Gastroesophageal sphincter (tissue), 4 donors: ENCODE measurements around the gene PODXL2. TPM values are rescaled to one million over a fixed set of nuclear protein-coding genes. Genes with fewer than 3 reads are reported as not detected.

Source experiments
- ATAC-seq: fragments of 150-250 bp; one replicate; pipeline ENCODE4 v1.9.1; 2016; ENCODE audit warnings: mild to moderate bottlenecking, moderate library complexity
- H3K27ac ChIP-seq, 4 donors: fragments of 200-600 bp; sonication (generic) in 3 of 4; 1 replicate in 3 of 4; 2 replicates in 1 of 4; pipeline ENCODE4 v1.5.1; 2016 to 2019
- H3K27me3 ChIP-seq: fragments of 200-600 bp; sonication (generic); one replicate; pipeline ENCODE4 v1.5.1; 2019
- H3K36me3 ChIP-seq, 2 donors: fragments of 200-600 bp; sonication (generic); one replicate each; pipeline ENCODE4 v1.5.1; 2019; ENCODE audit warnings: control low read depth in 1 of 2
- H3K4me1 ChIP-seq, 3 donors: fragments of 200-600 bp; sonication (generic); 1 replicate in 2 of 3; 2 replicates in 1 of 3; pipeline ENCODE4 v1.5.1; 2016 to 2019; ENCODE audit warnings: control low read depth in 2 of 3
- H3K4me3 ChIP-seq, 2 donors: fragments of 200-600 bp; sonication (generic); one replicate each; pipeline ENCODE4 v1.5.1; 2019; ENCODE audit warnings: mild to moderate bottlenecking in 1 of 2, moderate library complexity in 1 of 2
- H3K9me3 ChIP-seq, 3 donors: fragments of 200-600 bp; sonication (generic); one replicate each; pipeline ENCODE4 v1.5.1; 2017 to 2019; ENCODE audit warnings: control low read depth in 2 of 3
- CTCF ChIP-seq, 4 experiments: fragments of 200-600 bp in 2 of 4; fragments of 450-650 bp in 2 of 4; sonication (generic) in 1 of 4; IDR thresholded peaks; one replicate each; pipeline ENCODE4 v1.5.1; 2017 to 2019; ENCODE audit warnings: antibody characterized with exemption in 4 of 4, mild to moderate bottlenecking in 2 of 4, moderate library complexity in 2 of 4
- EP300 ChIP-seq: sonication (generic); formaldehyde crosslinking; IDR thresholded peaks from one replicate; pipeline ENCODE4 v1.6.1; 2017; ENCODE audit warnings: antibody characterized with exemption, mild to moderate bottlenecking
- POLR2A ChIP-seq, 2 donors: fragments of 450-650 bp; IDR thresholded peaks; one replicate each; pipeline ENCODE4 v1.6.1; 2017; ENCODE audit warnings: antibody characterized with exemption in 2 of 2, mild to moderate bottlenecking in 2 of 2, moderate library complexity in 1 of 2
- POLR2AphosphoS5 ChIP-seq: sonication (generic); formaldehyde crosslinking; IDR thresholded peaks from one replicate; pipeline ENCODE4 v1.6.1; 2017; ENCODE audit warnings: antibody characterized with exemption
- WGBS, 2 donors: methylation state at CpG; one replicate each; pipeline ENCODE4 v1.1.5; 2018; ENCODE audit warnings: low coverage in 1 of 2; 5-methylcytosine and 5-hydroxymethylcytosine counted together
- total RNA-seq, 4 donors: library from RNA; depleted of rRNA; stranded (reverse); fragments of >200 nt; gene quantifications; one replicate each; pipeline ENCODE4 v1.1.0, GENCODE V29; 2016

PODXL2 gene
- total RNA-seq, 4 donors from 2014 or later, result 1.9 to 2.8 (median 2.3) TPM

GRCh38 chr3:127656906-127657305 lies 27.9 kb downstream of the PODXL2 start:
- Histone ChIP-seq H3K9me3 (no peaks in the 10 kb centered on the region), H3K36me3 (no peaks in the 10 kb centered on the region), H3K27ac (no peak overlapping the region), H3K27me3 (no peaks in the 10 kb centered on the region), H3K4me1 (peaks cover 0 to 20% (median 0%) of the 10 kb centered on the region in 3 donors), H3K4me3 (no peak overlapping the region)
- 80 to 96% methylated on average over 3 to 6 of the region's 8 CpGs for WGBS, 2 donors
- TF ChIP-seq EP300 (no peak), POLR2AphosphoS5 (no peak), POLR2A (IDR thresholded peaks at IDR 0.05) (no peak), CTCF (IDR thresholded peaks at IDR 0.05) (no peak)
- ATAC-seq, result no peak

- Histone ChIP-seq H3K9me3 (no peaks in the 10 kb centered on the region), H3K27ac (no peak overlapping the region), H3K4me1 (peaks cover 0 to 12% (median 0%) of the 10 kb centered on the region in 3 donors), H3K27me3 (no peaks in the 10 kb centered on the region), H3K4me3 (no peak overlapping the region), H3K36me3 (no peaks in the 10 kb centered on the region)
- 47 to 75% methylated on average over 1 of the region's 1 CpG for WGBS, 2 donors
- TF ChIP-seq CTCF (IDR thresholded peaks at IDR 0.05) (no peak), EP300 (no peak), POLR2AphosphoS5 (no peak), POLR2A (IDR thresholded peaks at IDR 0.05) (no peak)
- ATAC-seq, result no peak
Measured at GRCh38 chr3:127658234-127658633, 29.2 kb downstream of the PODXL2 start.

- TF ChIP-seq CTCF (IDR thresholded peaks at IDR 0.05), result no peak
- no peak for TF ChIP-seq POLR2A (IDR thresholded peaks at IDR 0.05)
- TF ChIP-seq POLR2AphosphoS5, result no peak
- no peak for TF ChIP-seq EP300
- Histone ChIP-seq H3K4me1 (peaks cover 0 to 5% (median 0%) of the 10 kb centered on the region in 3 donors), H3K27ac (no peak overlapping the region), H3K27me3 (no peaks in the 10 kb centered on the region), H3K36me3 (no peaks in the 10 kb centered on the region), H3K9me3 (no peaks in the 10 kb centered on the region), H3K4me3 (no peak overlapping the region)
- ATAC-seq, result no peak
- 89 to 100% methylated on average over 2 to 3 of the region's 10 CpGs for WGBS, 2 donors
Measured at GRCh38 chr3:127660621-127661251, 31.8 kb downstream of the PODXL2 start.

GRCh38 chr3:127661600-127661999 lies 32.6 kb downstream of the PODXL2 start:
- no peaks in the 10 kb centered on the region for H3K9me3 ChIP-seq
- no peak overlapping the region for H3K27ac ChIP-seq
- ATAC-seq, result no peak
- no peak overlapping the region for H3K4me3 ChIP-seq
- H3K27me3 ChIP-seq, result no peaks in the 10 kb centered on the region
- WGBS, 2 donors, result 83 to 96% methylated on average over 2 to 4 of the region's 5 CpGs
- H3K36me3 ChIP-seq, result no peaks in the 10 kb centered on the region
- no peaks in the 10 kb centered on the region for H3K4me1 ChIP-seq
- TF ChIP-seq EP300 (no peak), POLR2A (IDR thresholded peaks at IDR 0.05) (no peak), CTCF (IDR thresholded peaks at IDR 0.05) (no peak), POLR2AphosphoS5 (no peak)

GRCh38 chr3:127662001-127662469 lies 33.0 kb downstream of the PODXL2 start:
- WGBS, 2 donors, result 77% methylated on average over 6 of the region's 11 CpGs; no CpG with 5 or more reads in 1 of the 2 donors

More at GRCh38 chr3:127662001-127662469, 33.0 kb downstream of the PODXL2 start:
- Histone ChIP-seq H3K9me3 (no peaks in the 10 kb centered on the region), H3K27ac (no peak overlapping the region), H3K36me3 (no peaks in the 10 kb centered on the region), H3K4me1 (no peaks in the 10 kb centered on the region), H3K27me3 (no peaks in the 10 kb centered on the region), H3K4me3 (no peak overlapping the region)
- ATAC-seq, result no peak
- no peak for TF ChIP-seq EP300
- no peak for TF ChIP-seq POLR2AphosphoS5
- no peak for TF ChIP-seq CTCF (IDR thresholded peaks at IDR 0.05)
- no peak for TF ChIP-seq POLR2A (IDR thresholded peaks at IDR 0.05)
